ENCODE data around the gene CES2. TPM values are rescaled to one million over a fixed set of nuclear protein-coding genes. Genes with fewer than 3 reads are reported as not detected.

Gene CES2
- polyA plus RNA-seq, 2 of the 4 experiments (the other 2 are of a cell fraction): 20.3 to 20.4 TPM

DNA sequence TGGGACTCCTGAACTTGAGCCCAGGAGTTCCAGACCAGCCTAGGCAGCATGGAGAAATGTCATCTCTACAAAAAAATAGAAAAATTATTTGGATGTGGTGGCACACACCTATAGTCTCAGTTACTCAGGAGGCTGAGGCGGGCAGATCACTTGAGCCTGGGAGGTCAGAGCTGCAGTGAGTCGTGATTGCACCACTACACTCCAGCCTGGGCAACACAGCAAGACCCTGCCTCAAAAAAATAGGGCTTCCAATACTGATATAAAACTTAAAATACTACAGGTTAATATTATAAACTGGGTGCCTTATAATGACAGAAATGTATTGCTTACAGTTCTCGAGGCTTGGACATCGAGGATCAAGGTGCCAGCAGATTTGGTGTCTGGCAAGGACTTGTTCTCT, 10.6 kb downstream of the CES2 start:
- Histone ChIP-seq H3K4me2 (no peak overlapping the region), H3K27ac (no peak overlapping the region), H3K4me1 (0 out of 3 replicates have a peak, but pooled peaks cover 4% of the 10 kb centered on the region), H3K9me3 (no peaks in the 10 kb centered on the region; the same call in 2 of the 3 replicates), H3K4me3 (no peak overlapping the region)
- DNase-seq (ENCODE audit: low read depth in 1 of 2, low spot score in 1 of 2) (no peak), FAIRE-seq (no peak), ATAC-seq (no peak)
- 89% methylated on average over 4 of the region's 4 CpGs for WGBS (ENCODE audit: missing lambda C conversion rate)
- ChIA-PET POLR2A (no interaction called here), CTCF (interaction anchor here (0.7 to 2.8 kb wide), 14 partner anchors 13 to 209 kb away, joined by 3 to 10 read pairs (median 3); partner anchors contain the start of genes CES3 and RRAD)
- TF ChIP-seq RCOR1 (IDR thresholded peaks at IDR 0.05; ENCODE audit: low read depth, low read length) (no peak), ZNF302 (CRISPR knock-in tag; IDR thresholded peaks at IDR 0.05) (no peak), PHF8 (IDR thresholded peaks at IDR 0.05; ENCODE audit: borderline replicate concordance, low read depth) (no peak), MAFK (IDR thresholded peaks at IDR 0.05; ENCODE audit: partially characterized antibody) (no peak), GATA3 (IDR thresholded peaks at IDR 0.05; ENCODE audit: borderline replicate concordance) (no peak)

DNA sequence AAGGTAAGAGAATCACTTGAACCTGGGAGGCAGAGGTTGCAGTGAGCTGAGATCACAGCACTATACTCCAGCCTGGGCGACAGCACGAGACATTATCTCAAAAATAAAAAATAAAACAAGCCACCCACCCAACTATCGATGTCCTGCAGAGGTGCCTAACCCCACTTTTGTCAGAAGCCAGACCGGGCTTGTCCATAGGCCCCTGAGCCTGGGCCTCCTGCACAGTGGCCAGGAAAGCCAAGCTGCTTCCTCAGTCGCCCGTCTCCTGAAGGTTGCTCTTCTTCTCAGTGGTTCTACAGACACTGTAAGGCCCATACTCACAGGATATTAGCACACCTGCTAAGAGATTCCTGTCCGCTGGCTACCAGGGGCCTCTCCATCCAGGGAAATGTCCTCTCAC, 11.2 kb downstream of the CES2 start:
- POLR2A ChIA-PET: no interaction called here

DNA sequence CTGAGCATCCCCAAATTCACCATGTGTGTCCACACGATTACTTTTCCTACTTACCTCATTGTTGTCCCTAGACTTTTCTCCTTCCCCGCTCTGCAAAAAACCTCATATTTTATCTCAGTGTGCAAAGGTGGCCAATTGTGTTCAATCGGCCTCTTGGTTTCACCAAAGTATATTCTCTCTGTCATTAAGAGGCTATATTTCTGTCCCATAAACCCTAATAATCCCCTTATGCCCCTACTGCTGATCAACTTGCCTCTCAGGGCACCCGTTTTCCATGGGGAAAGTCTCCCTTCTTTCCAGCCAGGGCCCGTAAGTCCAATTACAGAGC, 11.6 kb downstream of the CES2 start:
- 23% methylated on average over 5 of the region's 5 CpGs for WGBS (ENCODE audit: missing lambda C conversion rate)
- Histone ChIP-seq H3K4me2 (no peak overlapping the region), H3K9me3 (peaks cover 8% of the 10 kb centered on the region; the same call in 1 of the 3 replicates), H3K27ac (no peak overlapping the region), H3K4me3 (no peak overlapping the region), H3K4me1 (0 out of 3 replicates have a peak, but pooled peaks cover 4% of the 10 kb centered on the region)
- TF ChIP-seq CBX8 (IDR thresholded peaks at IDR 0.05) (no peak), BHLHE40 (IDR thresholded peaks at IDR 0.05; ENCODE audit: low read depth, low read length) (no peak), SREBF2 (IDR thresholded peaks at IDR 0.05) (no peak), HOXA7 (CRISPR knock-in tag; IDR thresholded peaks at IDR 0.05) (no peak), NPAS2 (CRISPR knock-in tag; IDR thresholded peaks at IDR 0.05; ENCODE audit: borderline replicate concordance) (no peak), RNF2 (IDR thresholded peaks at IDR 0.05; ENCODE audit: borderline replicate concordance, low read depth) (no peak), KDM1A (IDR thresholded peaks at IDR 0.05; ENCODE audit: low read depth) (no peak), RFX5 (IDR thresholded peaks at IDR 0.05) (no peak), NFE2L2 (conservative IDR thresholded peaks at IDR 0.05; ENCODE audit: low read length) (no peak), RARB (CRISPR knock-in tag; IDR thresholded peaks at IDR 0.05) (no peak), FOSL2 (IDR thresholded peaks at IDR 0.05) (no peak), FOSL2 (CRISPR knock-in tag; IDR thresholded peaks at IDR 0.05) (no peak), MAZ (IDR thresholded peaks at IDR 0.05; ENCODE audit: borderline replicate concordance, low read depth, low read length) (no peak), ZC3H11A (IDR thresholded peaks at IDR 0.05) (no peak), JUNB (IDR thresholded peaks at IDR 0.05) (no peak)
- TF ChIP-seq, protein P1, sequence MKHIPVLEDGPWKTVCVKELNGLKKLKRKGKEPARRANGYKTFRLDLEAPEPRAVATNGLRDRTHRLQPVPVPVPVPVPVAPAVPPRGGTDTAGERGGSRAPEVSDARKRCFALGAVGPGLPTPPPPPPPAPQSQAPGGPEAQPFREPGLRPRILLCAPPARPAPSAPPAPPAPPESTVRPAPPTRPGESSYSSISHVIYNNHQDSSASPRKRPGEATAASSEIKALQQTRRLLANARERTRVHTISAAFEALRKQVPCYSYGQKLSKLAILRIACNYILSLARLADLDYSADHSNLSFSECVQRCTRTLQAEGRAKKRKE (CRISPR knock-in tag; IDR thresholded peaks at IDR 0.05; ENCODE audit: low read depth): no peak
- ChIA-PET CTCF (interaction anchor here (0.6 to 2.2 kb wide), 15 partner anchors 8 to 250 kb away, joined by 3 to 10 read pairs (median 3); partner anchors contain the start of gene RRAD), POLR2A (no interaction called here)
- DNase-seq (ENCODE audit: low read depth in 1 of 2, low spot score in 1 of 2): no peak
- FAIRE-seq: no peak
- ATAC-seq: no peak; a peak in 1 of 6 replicates

More for the DNA sequence above, 11.2 kb downstream of the CES2 start:
- DNase-seq (ENCODE audit: low read depth in 1 of 2, low spot score in 1 of 2): no peak
- FAIRE-seq: no peak
- peak in 1 of 2 experiments; percentile 21; a peak in 3 of 6 replicates for ATAC-seq
- TF ChIP-seq RAD21 (conservative IDR thresholded peaks at IDR 0.05 in 1 of 2, IDR thresholded peaks at IDR 0.05 in 1 of 2): no peak
- no peak overlapping the region for H3K27ac ChIP-seq
- no peak overlapping the region for H3K4me3 ChIP-seq
- H3K4me2 ChIP-seq: no peak overlapping the region
- H3K4me1 ChIP-seq: 0 out of 3 replicates have a peak, but pooled peaks cover 4% of the 10 kb centered on the region
- CTCF ChIA-PET: interaction anchor here (0.7 to 2.2 kb wide), 16 partner anchors 12 to 251 kb away, joined by 3 to 10 read pairs (median 3); partner anchors contain the start of gene RRAD
- H3K9me3 ChIP-seq: peaks cover 5% of the 10 kb centered on the region; the same call in 1 of the 3 replicates
- WGBS (ENCODE audit: missing lambda C conversion rate): 65% methylated on average over 7 of the region's 7 CpGs
